Left lobe of liver (tissue), 2 donors: ENCODE data around the gene FBXO5. TPM values are rescaled to one million over a fixed set of nuclear protein-coding genes. Genes with fewer than 3 reads are reported as not detected.

Source experiments
- ATAC-seq: fragments of 200-7000 bp; cut with Tn5 transposase; one replicate; pipeline ENCODE4 v1.9.1; 2020; ENCODE audit warnings: mild to moderate bottlenecking, moderate library complexity
- DNase-seq: peaks from one replicate; pipeline ENCODE4 v3.0.0-alpha.2; 2020; ENCODE audit warnings: low spot score
- total RNA-seq: library from RNA; stranded (reverse); gene quantifications from one replicate; pipeline ENCODE4 v1.2.1, GENCODE V29; 2021
- donor health status: DM: no; HTN: no; CAD: no; lungs with moderate emphysema.
- donor health status: DM: no; HTN: yes; CAD: no.

Gene FBXO5
- total RNA-seq, 1 donor from 2014 or later = 1.4 TPM

GRCh38 chr6:152952866-152953509 is 29.9 kb downstream of the FBXO5 start:
- ATAC-seq = peak; percentile 72
- DNase-seq = no peak

- no peak for DNase-seq
- no peak for ATAC-seq
Measured at GRCh38 chr6:152952045-152952444, 30.8 kb downstream of the FBXO5 start.

GRCh38 chr6:152950240-152950639 is 32.6 kb downstream of the FBXO5 start:
- ATAC-seq (no peak), DNase-seq (no peak)

- DNase-seq (no peak), ATAC-seq (peak; percentile 87)
Measured at GRCh38 chr6:152948150-152948768, 34.6 kb downstream of the FBXO5 start.

GRCh38 chr6:152946995-152947394 is 35.8 kb downstream of the FBXO5 start:
- ATAC-seq = no peak
- DNase-seq = no peak

- ATAC-seq (no peak), DNase-seq (no peak)
Measured at GRCh38 chr6:152946484-152946883, 36.4 kb downstream of the FBXO5 start.

- no peak for DNase-seq
- ATAC-seq = no peak
Measured at GRCh38 chr6:152943260-152943897, 39.5 kb downstream of the FBXO5 start.

GRCh38 chr6:152942319-152942869 is 40.4 kb downstream of the FBXO5 start:
- ATAC-seq (no peak), DNase-seq (no peak)

GRCh38 chr6:152941746-152942145 is 41.1 kb downstream of the FBXO5 start:
- no peak for DNase-seq
- no peak for ATAC-seq

- ATAC-seq = no peak
- DNase-seq = no peak
Measured at GRCh38 chr6:152932865-152933264, 50.0 kb downstream of the FBXO5 start.

GRCh38 chr6:152922706-152923105 is 60.1 kb downstream of the FBXO5 start:
- DNase-seq (no peak), ATAC-seq (no peak)

Other genes with a start within 250 kb of the FBXO5 start
- 0.15 TPM for gene VIP, start 232.2 kb downstream of the FBXO5 start, total RNA-seq
- 12.3 TPM for gene MTRF1L, start 19.7 kb upstream of the FBXO5 start, total RNA-seq
- gene RGS17, start 148.2 kb upstream of the FBXO5 start, total RNA-seq = not detected